GM18520 (cell line): ENCODE data around the gene SLC35F6.
"Not testable (repeated sequence)": the region's sequence is repeated elsewhere in the genome, so short reads cannot be mapped to it uniquely, and the experiment has no call there.

Source experiments
- ATAC-seq: cut with Tn5 transposase; IDR thresholded peaks from one replicate; pipeline ENCODE4 v1.9.1; 2021; ENCODE audit not compliant: unreplicated experiment

SLC35F6 gene

GRCh38 chr2:26730549-26731344 lies 33.3 kb upstream of the SLC35F6 start:
- no peak for ATAC-seq

GRCh38 chr2:26731714-26732113 lies 32.4 kb upstream of the SLC35F6 start:
- ATAC-seq: no peak

GRCh38 chr2:26732446-26732845 lies 31.6 kb upstream of the SLC35F6 start:
- no peak for ATAC-seq

- no peak for ATAC-seq
Observed at GRCh38 chr2:26733413-26733812, 30.7 kb upstream of the SLC35F6 start.

GRCh38 chr2:26735097-26735496 lies 29.0 kb upstream of the SLC35F6 start:
- ATAC-seq: no peak

GRCh38 chr2:26735883-26736588 lies 28.0 kb upstream of the SLC35F6 start:
- no peak for ATAC-seq

GRCh38 chr2:26737221-26737620 lies 26.9 kb upstream of the SLC35F6 start:
- no peak for ATAC-seq

GRCh38 chr2:26738481-26738880 lies 25.6 kb upstream of the SLC35F6 start:
- ATAC-seq: no peak

- no peak for ATAC-seq
Observed at GRCh38 chr2:26739514-26739913, 24.6 kb upstream of the SLC35F6 start.

- ATAC-seq: no peak
Observed at GRCh38 chr2:26740346-26740745, 23.7 kb upstream of the SLC35F6 start.

GRCh38 chr2:26740890-26741302 lies 23.2 kb upstream of the SLC35F6 start:
- ATAC-seq: no peak

GRCh38 chr2:26742048-26742770 lies 21.9 kb upstream of the SLC35F6 start:
- ATAC-seq: no peak

GRCh38 chr2:26743852-26744251 lies 20.2 kb upstream of the SLC35F6 start:
- ATAC-seq: no peak

GRCh38 chr2:26744953-26745352 lies 19.1 kb upstream of the SLC35F6 start:
- ATAC-seq: no peak

- ATAC-seq: no peak
Observed at GRCh38 chr2:26745609-26746327, 18.3 kb upstream of the SLC35F6 start.

GRCh38 chr2:26746934-26747333 lies 17.1 kb upstream of the SLC35F6 start:
- no peak for ATAC-seq

- not testable (repeated sequence) for ATAC-seq
Observed at GRCh38 chr2:26749787-26750420, 14.2 kb upstream of the SLC35F6 start.

- not testable (repeated sequence) for ATAC-seq
Observed at GRCh38 chr2:26750467-26750866, 13.6 kb upstream of the SLC35F6 start.

- no peak for ATAC-seq
Observed at GRCh38 chr2:26752656-26753055, 11.4 kb upstream of the SLC35F6 start.

GRCh38 chr2:26754539-26754938 lies 9.5 kb upstream of the SLC35F6 start:
- ATAC-seq: no peak
